ENCODE measurements around the gene SPATA3.
"Not testable (repeated sequence)": the region's sequence is repeated elsewhere in the genome, so short reads cannot be mapped to it uniquely, and the experiment has no call there.

The SPATA3 gene

GRCh38 chr2:230996661-230997060, 740 bp downstream of the SPATA3 start:
- DNase-seq (ENCODE audit: low read depth in 2 of 2) = no peak

GRCh38 chr2:230998882-230999281, 3.0 kb downstream of the SPATA3 start:
- no peak for DNase-seq (ENCODE audit: low read depth in 2 of 2)

- no peak for DNase-seq (ENCODE audit: low read depth in 2 of 2)
Observed at GRCh38 chr2:230999477-230999876, 3.6 kb downstream of the SPATA3 start.

- DNase-seq (ENCODE audit: low read depth in 2 of 2) = no peak
Observed at GRCh38 chr2:231000211-231000904, 4.4 kb downstream of the SPATA3 start.

GRCh38 chr2:231001036-231001435, 5.1 kb downstream of the SPATA3 start:
- no peak for DNase-seq (ENCODE audit: low read depth in 2 of 2)

GRCh38 chr2:231001921-231002320, 6.0 kb downstream of the SPATA3 start:
- no peak for DNase-seq (ENCODE audit: low read depth in 2 of 2)

GRCh38 chr2:231002641-231003040, 6.7 kb downstream of the SPATA3 start:
- no peak for DNase-seq (ENCODE audit: low read depth in 2 of 2)

GRCh38 chr2:231003186-231003585, 7.3 kb downstream of the SPATA3 start:
- no peak for DNase-seq (ENCODE audit: low read depth in 2 of 2)

GRCh38 chr2:231004930-231005329, 9.0 kb downstream of the SPATA3 start:
- not testable (repeated sequence) for DNase-seq (ENCODE audit: low read depth in 2 of 2)

- DNase-seq (ENCODE audit: low read depth in 2 of 2) = no peak
Observed at GRCh38 chr2:231007286-231008098, 11.6 kb downstream of the SPATA3 start.

GRCh38 chr2:231008131-231008530, 12.2 kb downstream of the SPATA3 start:
- DNase-seq (ENCODE audit: low read depth in 2 of 2) = no peak

- DNase-seq (ENCODE audit: low read depth in 2 of 2) = no peak
Observed at GRCh38 chr2:231009236-231009919, 13.5 kb downstream of the SPATA3 start.

GRCh38 chr2:231010201-231010730, 14.3 kb downstream of the SPATA3 start:
- no peak for DNase-seq (ENCODE audit: low read depth in 2 of 2)

- no peak for DNase-seq (ENCODE audit: low read depth in 2 of 2)
Observed at GRCh38 chr2:231011526-231011925, 15.6 kb downstream of the SPATA3 start.

- no peak for DNase-seq (ENCODE audit: low read depth in 2 of 2)
Observed at GRCh38 chr2:231012463-231012862, 16.5 kb downstream of the SPATA3 start.

- DNase-seq (ENCODE audit: low read depth in 2 of 2) = no peak
Observed at GRCh38 chr2:231013820-231014219, 17.9 kb downstream of the SPATA3 start.

- no peak for DNase-seq (ENCODE audit: low read depth in 2 of 2)
Observed at GRCh38 chr2:231015478-231015877, 19.6 kb downstream of the SPATA3 start.

- no peak for DNase-seq (ENCODE audit: low read depth in 2 of 2)
Observed at GRCh38 chr2:231015926-231016325, 20.0 kb downstream of the SPATA3 start.

GRCh38 chr2:231016566-231017230, 20.8 kb downstream of the SPATA3 start:
- no peak for DNase-seq (ENCODE audit: low read depth in 2 of 2)

GRCh38 chr2:231017231-231017598, 21.3 kb downstream of the SPATA3 start:
- DNase-seq (ENCODE audit: low read depth in 2 of 2) = no peak

- DNase-seq (ENCODE audit: low read depth in 2 of 2) = no peak
Observed at GRCh38 chr2:231018184-231018583, 22.3 kb downstream of the SPATA3 start.

- not testable (repeated sequence) for DNase-seq (ENCODE audit: low read depth in 2 of 2)
Observed at GRCh38 chr2:231025059-231025458, 29.1 kb downstream of the SPATA3 start.

All from stimulated activated CD4-positive, alpha-beta T cell treated with anti-CD3 and anti-CD28 coated beads, Interleukin-15, amount 100 ng/mL, for 48 hours (primary cell).